Measurements from ENCODE around the gene FGL2.
"Not testable (repeated sequence)": the region's sequence is repeated elsewhere in the genome, so short reads cannot be mapped to it uniquely, and the experiment has no call there.

FGL2 gene

DNA sequence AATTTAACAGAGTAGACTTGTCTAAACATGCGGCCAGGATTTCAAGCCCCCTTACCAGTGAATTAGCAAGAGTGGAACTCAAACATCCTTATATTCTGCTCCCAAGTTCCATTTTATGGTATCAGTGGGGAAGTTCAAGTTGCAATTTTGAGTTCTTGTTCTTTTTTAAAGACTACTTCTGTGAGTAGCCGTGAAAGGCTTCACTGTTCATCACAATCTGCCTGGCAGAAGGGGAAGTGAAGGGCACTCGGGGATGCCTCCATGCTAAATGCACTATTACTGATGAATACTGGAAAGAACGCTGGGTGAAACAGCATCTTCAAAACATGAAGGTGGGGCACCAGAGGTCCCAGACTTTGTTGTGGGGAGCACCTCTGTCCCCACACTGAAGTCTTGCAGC lies 22.4 kb upstream of the FGL2 start:
- H3K36me3 ChIP-seq (ENCODE audit: control insufficient read depth, low read length) = no peaks in the 10 kb centered on the region
- no peak overlapping the region for H3K4me2 ChIP-seq (ENCODE audit: low read length)
- H3K9me2 ChIP-seq (replicated peaks; ENCODE audit: control insufficient read depth, low read length) = no peaks in the 10 kb centered on the region
- TF ChIP-seq CTCF (IDR thresholded peaks at IDR 0.05; ENCODE audit: low read depth, low read length, poor library complexity, severe bottlenecking) (no peak), EZH2phosphoT487 (IDR thresholded peaks at IDR 0.05; ENCODE audit: borderline replicate concordance, low read length) (no peak)
- no peak overlapping the region for H3K4me3 ChIP-seq (ENCODE audit: low read length)
- H3K4me1 ChIP-seq (ENCODE audit: control insufficient read depth, low read length) = no peaks in the 10 kb centered on the region
- H3K9me3 ChIP-seq (ENCODE audit: control insufficient read depth, insufficient read depth, low read length) = no peaks in the 10 kb centered on the region
- no peaks in the 10 kb centered on the region for H3F3A ChIP-seq (ENCODE audit: control insufficient read depth, insufficient read depth)
- no peaks in the 10 kb centered on the region for H4K20me1 ChIP-seq (ENCODE audit: control insufficient read depth, insufficient read depth, low read depth, low read length)
- H3K27ac ChIP-seq (ENCODE audit: low read depth, low read length) = no peak overlapping the region
- no peaks in the 10 kb centered on the region for H3K79me2 ChIP-seq (ENCODE audit: control insufficient read depth, low read length)
- no peaks in the 10 kb centered on the region for H3K27me3 ChIP-seq (ENCODE audit: control insufficient read depth, low read length)

DNA sequence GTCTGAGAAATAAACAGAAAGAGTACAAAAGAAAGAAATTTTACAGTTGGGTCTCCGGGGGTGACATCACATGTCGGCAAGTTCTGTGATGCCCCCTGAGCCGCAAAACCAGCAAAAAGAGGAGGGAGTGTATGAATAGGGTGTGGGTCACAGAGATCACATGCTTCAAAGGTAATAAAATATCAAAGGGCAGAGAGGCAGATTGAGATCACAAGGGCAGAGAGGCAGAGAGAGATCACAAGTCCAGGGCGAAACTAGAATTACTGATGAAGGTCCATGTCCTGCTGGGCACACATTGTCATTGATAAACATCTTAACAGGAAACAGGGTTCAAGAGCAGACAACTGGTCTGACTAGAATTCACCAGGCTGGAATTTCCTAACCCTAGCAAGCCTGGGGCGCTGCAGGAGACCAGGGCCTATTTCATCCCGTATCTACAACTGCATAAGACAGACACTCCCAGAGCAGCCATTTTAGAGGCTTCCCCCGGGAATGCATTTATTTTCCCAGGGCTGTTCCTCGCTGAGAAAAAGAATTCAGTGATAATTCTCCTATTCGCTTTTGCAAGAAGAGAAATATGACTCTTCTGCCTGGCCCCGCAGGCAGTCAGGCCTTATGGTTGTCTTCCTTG lies 20.2 kb upstream of the FGL2 start:
- not testable (repeated sequence) for H3K79me2 ChIP-seq (ENCODE audit: control insufficient read depth, low read length); H3K4me3 ChIP-seq (ENCODE audit: low read length); H3K27ac ChIP-seq (ENCODE audit: low read depth, low read length); H3K9me2 ChIP-seq (replicated peaks; ENCODE audit: control insufficient read depth, low read length); H3K9me3 ChIP-seq (ENCODE audit: control insufficient read depth, insufficient read depth, low read length); H4K20me1 ChIP-seq (ENCODE audit: control insufficient read depth, insufficient read depth, low read depth, low read length); H3K36me3 ChIP-seq (ENCODE audit: control insufficient read depth, low read length); H3F3A ChIP-seq (ENCODE audit: control insufficient read depth, insufficient read depth); H3K4me1 ChIP-seq (ENCODE audit: control insufficient read depth, low read length); H3K4me2 ChIP-seq (ENCODE audit: low read length); H3K27me3 ChIP-seq (ENCODE audit: control insufficient read depth, low read length)

DNA sequence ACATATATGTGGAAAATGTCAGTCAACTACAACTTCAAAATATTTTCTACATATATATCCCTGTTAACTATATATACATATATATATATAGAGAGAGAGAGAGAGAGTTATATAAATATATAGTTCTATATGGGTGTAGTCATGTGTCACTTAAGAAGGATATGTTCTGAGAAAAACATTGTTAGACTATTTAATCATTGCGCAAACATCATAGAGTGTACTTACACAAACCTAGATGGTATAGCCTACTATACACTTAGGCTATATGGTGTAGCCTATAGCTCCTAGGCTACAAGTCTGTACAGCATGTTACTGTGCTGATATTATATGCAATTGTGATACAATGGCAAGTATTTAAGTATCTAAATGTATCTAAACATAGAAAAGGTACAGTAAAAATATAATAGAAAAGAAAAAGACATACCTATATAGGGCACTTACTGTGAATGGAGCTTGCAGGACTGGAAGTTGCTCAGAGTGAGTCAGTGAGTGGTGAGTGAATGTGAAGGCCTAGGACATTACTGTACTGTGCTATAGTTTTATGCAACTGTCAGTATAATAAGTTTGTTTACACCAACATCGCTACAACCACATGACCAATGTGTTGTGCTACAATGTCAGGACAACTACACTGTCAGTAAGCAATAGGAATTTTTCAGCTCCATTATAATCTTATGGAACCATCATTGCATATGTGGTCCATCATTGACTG lies 18.0 kb upstream of the FGL2 start:
- Histone ChIP-seq H3K4me1 (ENCODE audit: control insufficient read depth, low read length) (no peaks in the 10 kb centered on the region), H3F3A (ENCODE audit: control insufficient read depth, insufficient read depth) (no peaks in the 10 kb centered on the region), H4K20me1 (ENCODE audit: control insufficient read depth, insufficient read depth, low read depth, low read length) (no peaks in the 10 kb centered on the region), H3K4me2 (ENCODE audit: low read length) (no peak overlapping the region), H3K79me2 (ENCODE audit: control insufficient read depth, low read length) (no peaks in the 10 kb centered on the region), H3K27me3 (ENCODE audit: control insufficient read depth, low read length) (no peaks in the 10 kb centered on the region), H3K36me3 (ENCODE audit: control insufficient read depth, low read length) (no peaks in the 10 kb centered on the region), H3K27ac (ENCODE audit: low read depth, low read length) (no peak overlapping the region), H3K9me2 (replicated peaks; ENCODE audit: control insufficient read depth, low read length) (no peaks in the 10 kb centered on the region), H3K9me3 (ENCODE audit: control insufficient read depth, insufficient read depth, low read length) (no peaks in the 10 kb centered on the region), H3K4me3 (ENCODE audit: low read length) (no peak overlapping the region)
- TF ChIP-seq EZH2phosphoT487 (IDR thresholded peaks at IDR 0.05; ENCODE audit: borderline replicate concordance, low read length) (no peak), CTCF (IDR thresholded peaks at IDR 0.05; ENCODE audit: low read depth, low read length, poor library complexity, severe bottlenecking) (no peak)

GRCh38 chr7:77216181-77216845 lies 16.7 kb upstream of the FGL2 start:
- H3K4me3 ChIP-seq (ENCODE audit: low read length) = no peak overlapping the region
- no peaks in the 10 kb centered on the region for H3K36me3 ChIP-seq (ENCODE audit: control insufficient read depth, low read length)
- no peaks in the 10 kb centered on the region for H3K4me1 ChIP-seq (ENCODE audit: control insufficient read depth, low read length)
- H3K27ac ChIP-seq (ENCODE audit: low read depth, low read length) = no peak overlapping the region
- no peaks in the 10 kb centered on the region for H4K20me1 ChIP-seq (ENCODE audit: control insufficient read depth, insufficient read depth, low read depth, low read length)
- H3K27me3 ChIP-seq (ENCODE audit: control insufficient read depth, low read length) = no peaks in the 10 kb centered on the region
- H3K9me2 ChIP-seq (replicated peaks; ENCODE audit: control insufficient read depth, low read length) = no peaks in the 10 kb centered on the region
- H3F3A ChIP-seq (ENCODE audit: control insufficient read depth, insufficient read depth) = no peaks in the 10 kb centered on the region
- H3K4me2 ChIP-seq (ENCODE audit: low read length) = no peak overlapping the region
- H3K9me3 ChIP-seq (ENCODE audit: control insufficient read depth, insufficient read depth, low read length) = no peaks in the 10 kb centered on the region
- no peaks in the 10 kb centered on the region for H3K79me2 ChIP-seq (ENCODE audit: control insufficient read depth, low read length)
- TF ChIP-seq EZH2phosphoT487 (IDR thresholded peaks at IDR 0.05; ENCODE audit: borderline replicate concordance, low read length) (no peak), CTCF (IDR thresholded peaks at IDR 0.05; ENCODE audit: low read depth, low read length, poor library complexity, severe bottlenecking) (no peak)
